GM18907 (cell line): Measurements from ENCODE around the gene PRKN.

Source experiments
- ATAC-seq: cut with Tn5 transposase; IDR thresholded peaks from one replicate; pipeline ENCODE4 v1.9.1; 2021; ENCODE audit warnings: mild to moderate bottlenecking, moderate library complexity; ENCODE audit not compliant: unreplicated experiment

Gene PRKN

DNA sequence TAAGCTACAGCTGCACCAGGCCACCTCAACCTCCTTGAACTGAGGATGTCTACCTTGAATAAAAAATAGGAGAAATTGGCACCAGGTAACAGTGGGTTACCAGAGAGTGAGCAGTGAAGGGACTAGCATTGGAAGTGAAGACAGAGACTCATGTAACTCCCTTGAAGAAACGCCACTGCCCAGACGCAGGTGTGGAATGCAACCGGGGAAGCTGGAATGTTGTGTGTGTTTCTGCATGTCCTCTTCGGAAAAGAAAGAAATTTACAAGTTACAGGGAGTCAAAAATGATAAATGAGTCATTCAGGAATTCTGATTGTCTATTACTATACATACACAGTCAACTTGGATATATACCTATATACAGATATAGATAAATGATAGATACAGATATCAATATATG is 939.0 kb downstream of the PRKN start:
- ATAC-seq, result no peak

DNA sequence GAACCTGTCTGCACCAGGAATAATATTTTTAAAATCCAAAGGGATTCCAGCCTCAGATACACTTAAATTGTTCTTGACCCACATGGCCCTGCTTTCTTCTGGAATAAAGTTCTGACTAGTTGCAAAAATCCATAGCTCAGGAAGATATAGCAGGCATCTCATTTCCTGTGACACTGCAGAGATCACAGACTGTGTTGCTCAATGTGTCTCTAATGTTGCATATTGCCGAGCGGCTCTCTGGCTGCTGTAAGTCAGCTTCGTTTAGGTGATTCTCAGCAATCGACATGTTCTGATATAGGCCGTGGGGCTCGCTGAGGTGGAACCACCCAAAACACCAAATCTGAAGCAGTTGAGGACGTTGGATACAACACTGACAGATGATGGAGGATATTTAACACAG is 955.4 kb downstream of the PRKN start:
- no peak for ATAC-seq

DNA sequence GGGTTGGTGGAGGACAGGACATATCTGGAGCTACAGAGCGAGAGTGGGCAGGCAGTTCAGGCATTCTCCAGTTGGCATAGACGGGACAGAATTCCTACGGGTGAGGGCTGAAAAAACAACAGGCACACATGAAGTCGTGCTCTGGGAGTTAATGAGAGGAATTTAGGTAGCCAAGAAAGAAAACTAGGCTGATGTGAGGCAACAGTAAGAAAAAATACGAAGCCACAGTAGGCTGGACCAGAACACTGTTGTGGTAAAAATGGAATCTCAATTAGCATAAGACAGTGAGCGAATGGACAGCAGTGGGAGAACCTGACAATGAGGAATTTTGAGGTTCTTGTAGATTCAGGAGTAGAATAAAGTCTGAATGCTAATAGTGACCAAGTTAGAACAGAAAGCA is 965.6 kb downstream of the PRKN start:
- ATAC-seq, result no peak

DNA sequence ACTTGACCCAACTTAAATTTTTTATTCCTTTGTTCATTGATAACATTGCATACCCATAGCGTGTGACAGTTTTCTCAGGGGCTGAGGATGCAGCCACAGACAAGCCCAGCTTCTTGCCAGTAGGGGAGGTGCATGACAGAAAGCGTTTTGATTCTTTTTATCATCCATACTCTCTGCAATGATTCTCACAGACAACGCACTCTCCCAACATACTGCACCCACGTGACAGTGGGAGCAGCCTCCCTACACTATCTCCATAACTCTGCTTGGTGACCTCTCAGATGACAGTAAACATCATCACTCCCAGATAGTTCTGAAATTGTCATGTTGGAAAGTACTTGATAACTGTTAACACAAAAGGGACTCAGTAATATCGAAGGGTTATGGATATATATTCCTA is 972.5 kb downstream of the PRKN start:
- no peak for ATAC-seq

DNA sequence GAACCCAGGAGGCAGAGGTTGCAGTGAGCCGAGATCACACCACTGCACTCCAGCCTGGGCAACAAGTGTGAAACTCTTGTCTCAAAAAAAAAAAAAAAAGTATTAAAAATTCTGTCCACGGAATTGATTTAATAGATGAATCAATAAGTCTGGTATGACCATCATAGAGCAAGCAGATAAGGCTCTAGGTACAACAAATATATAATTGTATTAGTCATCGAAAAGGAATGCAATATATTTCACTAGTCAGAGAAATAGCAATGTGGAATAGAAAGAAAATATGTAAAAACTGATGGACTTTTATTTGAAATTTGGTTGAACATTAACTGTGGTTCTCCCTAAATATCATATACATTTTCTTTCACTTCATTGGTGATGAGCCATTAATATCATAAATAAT is 976.9 kb downstream of the PRKN start:
- no peak for ATAC-seq

DNA sequence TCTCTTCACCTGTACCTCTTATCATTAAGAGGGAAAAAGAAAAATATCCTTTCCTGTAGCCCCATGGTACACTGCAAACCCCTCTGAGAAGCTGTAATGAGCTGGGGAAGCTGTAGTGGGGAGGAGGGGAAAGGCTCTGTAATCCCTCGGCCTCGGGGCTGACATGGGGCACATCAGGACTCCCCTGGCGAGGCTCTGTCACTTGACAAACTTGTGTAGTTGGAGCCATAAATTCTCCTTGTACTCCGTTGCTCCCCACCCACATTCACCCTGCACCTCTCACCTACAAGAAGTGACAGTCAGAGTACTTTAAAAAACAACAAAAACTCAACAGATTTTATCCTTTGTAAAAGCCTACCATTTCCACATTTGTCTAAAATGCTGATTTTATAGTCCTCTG is 978.0 kb downstream of the PRKN start:
- no peak for ATAC-seq

DNA sequence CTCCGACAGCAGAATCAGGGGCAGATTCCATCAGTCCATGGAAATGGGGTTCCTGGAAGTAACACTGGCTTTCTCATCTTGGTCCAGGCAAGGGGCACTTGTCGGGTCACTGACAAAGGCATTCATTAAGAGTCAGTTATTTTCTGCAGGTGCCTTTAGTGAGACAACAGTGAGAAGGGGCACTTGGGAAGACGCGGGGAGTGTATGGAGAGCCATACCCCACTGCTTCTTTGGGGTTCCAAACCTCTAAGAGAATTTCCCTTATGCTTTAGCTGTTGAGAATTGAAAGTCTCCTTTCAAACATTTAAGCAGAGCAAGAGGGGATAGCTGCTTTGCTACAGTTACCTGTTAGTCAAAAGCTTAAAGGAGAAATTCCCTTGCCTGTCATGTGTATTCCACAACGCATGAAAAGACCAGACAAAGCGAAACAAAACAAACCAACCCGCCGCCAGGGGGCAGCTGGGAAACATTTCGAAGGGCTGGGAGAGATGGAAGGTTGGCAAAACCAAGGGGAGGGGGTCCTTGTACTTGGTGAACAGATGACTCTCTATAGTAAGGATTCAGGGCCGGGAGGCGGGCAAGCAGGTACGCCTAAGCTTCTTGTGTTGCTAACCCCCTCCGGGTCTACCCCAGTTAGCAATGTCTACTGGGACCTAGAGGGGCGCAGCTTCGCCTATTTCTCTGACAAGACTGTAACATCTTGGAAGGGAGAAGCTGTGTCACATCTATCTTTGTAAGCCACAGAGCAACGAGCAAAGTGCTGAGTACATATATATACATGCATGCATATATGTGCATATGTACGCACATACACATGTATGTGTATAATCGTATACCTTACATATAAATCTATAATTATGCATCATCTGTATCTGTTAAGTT is 978.8 kb downstream of the PRKN start:
- no peak for ATAC-seq

DNA sequence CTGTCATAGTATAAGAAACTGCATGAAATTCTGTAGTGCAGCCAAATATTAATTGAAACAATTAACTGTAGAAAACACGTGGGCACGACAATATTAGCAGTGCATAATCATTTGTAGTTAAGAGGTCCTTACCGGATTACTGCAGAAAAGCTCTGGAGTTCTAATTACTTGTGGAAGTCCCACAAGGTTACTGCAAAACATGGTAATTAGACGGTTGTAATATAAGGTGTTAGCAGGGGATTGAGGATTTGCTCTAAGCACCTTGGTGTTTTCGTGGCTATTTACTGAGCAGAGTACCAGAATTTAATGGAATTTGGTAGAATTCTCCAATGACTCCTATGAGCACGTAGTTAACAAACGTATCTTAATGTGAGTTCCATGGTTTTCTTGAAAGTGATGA is 980.1 kb downstream of the PRKN start:
- no peak for ATAC-seq

DNA sequence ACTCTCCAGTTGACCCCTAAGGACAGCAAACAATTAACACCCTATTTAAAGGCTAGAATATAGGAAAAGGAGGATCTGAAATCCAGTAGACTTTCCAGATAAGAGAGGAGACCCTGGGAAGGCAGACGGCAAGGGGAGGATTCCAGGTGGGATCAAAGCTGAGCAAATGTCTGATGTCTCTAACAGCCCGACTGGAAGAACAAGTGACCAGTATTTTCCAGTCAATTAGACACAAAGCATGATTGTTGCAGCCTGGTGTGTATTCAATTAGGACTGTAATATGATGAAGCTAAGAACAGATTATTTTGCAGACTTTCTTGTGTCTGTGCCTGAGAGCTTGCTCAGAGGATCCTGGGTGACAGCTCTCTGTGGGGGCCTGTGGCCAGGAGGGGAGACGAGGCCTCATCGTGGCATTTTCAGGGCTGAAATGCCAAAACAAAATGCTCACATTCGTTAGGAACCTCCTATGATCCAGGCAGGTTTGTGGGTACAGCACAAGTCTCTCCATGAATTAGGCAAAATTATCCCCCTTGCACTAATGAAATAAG is 981.9 kb downstream of the PRKN start:
- ATAC-seq, result no peak

DNA sequence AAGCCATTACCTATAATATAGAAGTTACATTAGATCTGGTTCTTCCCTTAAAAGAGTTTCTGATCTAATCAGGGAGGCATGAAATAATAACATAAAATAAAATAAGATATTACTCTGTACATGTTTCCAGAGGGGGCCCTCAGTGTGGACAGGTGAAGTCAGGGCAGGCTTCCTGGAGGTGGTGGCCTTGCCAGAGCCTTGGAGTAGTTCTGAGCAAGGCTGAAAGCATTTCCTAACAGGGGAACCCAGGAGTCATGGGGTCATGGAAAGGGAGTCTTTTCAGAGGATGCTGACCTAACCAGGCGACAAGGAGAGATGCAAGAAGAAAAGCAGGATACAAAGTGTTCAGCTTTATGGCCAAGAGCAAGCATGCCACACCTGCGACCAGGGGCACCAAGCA is 982.4 kb downstream of the PRKN start:
- no peak for ATAC-seq

DNA sequence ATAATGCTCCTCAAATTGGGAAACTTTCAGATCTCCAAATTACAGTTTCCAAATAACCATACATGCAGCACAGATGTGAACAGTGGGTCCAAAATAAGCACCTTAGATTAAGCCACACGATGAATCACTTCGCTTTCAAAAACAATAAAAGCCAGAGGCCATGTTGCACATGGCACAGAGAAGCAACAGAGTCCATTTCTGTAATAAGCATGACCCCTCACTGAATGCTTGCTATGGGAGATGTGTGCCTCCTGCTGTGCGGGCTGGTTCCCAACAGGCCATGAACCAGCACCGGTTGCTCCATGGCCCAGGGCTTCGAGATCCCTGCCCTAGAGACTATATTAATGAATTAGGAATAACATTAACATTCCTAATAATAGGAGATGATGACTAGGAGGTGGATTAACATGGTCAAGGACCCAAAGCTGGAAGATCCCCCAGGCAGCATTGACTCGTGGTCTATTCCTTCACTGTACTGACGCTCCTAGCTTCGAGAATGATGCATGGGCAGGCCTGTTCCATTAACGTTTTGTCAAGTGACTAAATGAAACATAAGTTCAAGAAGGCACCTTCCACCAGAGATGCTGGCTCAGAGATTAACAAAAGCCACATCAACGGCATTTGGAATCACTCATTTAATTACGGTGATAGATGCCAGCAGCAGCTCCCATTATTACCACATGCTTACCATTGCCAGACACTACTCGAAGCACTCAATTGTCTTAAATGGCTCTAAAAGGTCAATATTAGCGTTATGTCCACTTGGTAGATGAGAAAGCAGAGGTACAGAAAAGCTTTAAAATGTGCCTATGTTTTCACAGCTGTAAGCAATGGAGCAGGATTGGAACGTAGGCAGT is 983.1 kb downstream of the PRKN start:
- ATAC-seq, result no peak

DNA sequence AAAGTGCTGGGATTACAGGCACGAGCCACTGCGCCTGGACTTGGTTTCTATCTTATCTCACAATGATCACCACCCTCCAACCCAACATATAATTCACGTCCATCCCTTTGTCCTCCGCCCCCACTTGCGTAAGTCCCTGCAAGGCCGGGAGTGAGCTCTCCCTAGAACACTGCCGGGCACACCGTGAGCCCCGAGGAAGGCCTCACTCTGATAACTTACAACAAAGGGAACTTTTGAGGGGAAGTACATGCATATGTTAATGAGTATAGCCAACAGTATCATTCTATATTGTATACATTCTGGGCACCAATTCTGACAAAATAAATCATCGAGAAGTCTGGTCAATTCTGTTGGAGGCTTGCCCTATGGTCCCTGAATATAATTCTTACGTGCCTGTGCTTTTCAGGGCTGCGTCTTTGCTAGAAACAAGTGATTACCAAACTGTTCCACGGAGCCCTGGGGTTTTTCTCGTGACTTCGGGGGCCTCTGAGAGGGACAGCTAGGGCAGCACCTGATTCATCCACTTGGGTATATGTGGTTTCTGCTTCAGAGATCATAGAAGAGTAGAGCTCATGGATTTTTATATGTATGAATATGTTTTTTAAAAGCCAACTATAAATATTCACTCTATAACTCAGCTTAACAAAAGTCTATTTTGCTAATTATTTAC is 983.9 kb downstream of the PRKN start:
- no peak for ATAC-seq

DNA sequence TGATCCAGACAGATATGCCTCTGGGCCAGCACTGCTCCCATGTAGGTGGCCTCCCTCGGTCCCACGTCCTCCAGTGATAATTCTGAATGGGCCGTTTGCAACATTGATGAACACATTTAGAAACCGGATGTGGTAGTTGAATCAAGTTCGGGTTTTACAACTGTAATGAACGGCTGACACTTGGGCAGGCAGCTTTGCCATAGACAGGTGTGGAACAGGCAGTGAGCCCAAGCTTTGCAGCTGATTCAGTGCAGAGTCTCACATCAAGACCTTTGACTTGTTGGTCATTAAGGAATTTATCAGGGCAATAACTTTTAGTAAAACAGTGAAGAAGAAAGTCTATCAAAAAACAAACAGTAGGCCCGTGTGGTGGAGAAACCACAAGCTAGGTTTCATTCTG is 987.1 kb downstream of the PRKN start:
- ATAC-seq, result no peak

DNA sequence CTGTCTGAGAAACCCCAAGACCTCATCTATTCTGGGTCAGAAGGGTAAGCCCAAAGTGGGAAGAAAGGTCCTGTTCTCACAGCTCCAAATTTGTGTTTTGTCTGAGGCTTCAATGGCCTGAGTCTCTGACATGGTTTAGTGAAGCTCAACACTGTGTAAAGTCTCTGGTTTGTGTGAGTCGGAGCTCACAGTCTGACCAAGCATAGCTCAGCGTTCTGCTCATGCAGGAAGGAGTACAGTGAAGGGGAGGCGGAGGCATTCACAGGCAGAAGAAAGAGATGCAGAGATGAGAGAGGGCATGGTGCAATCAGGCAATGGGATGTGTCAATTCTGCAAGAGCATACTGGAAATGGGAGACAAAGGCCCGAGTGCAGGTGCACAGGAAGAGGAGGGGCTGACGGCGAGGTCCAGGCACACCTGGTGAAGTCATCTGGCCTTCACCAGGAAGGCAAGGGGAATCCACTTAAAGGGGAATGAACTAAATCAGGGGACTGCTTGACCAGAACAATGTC is 990.7 kb downstream of the PRKN start:
- no peak for ATAC-seq

DNA sequence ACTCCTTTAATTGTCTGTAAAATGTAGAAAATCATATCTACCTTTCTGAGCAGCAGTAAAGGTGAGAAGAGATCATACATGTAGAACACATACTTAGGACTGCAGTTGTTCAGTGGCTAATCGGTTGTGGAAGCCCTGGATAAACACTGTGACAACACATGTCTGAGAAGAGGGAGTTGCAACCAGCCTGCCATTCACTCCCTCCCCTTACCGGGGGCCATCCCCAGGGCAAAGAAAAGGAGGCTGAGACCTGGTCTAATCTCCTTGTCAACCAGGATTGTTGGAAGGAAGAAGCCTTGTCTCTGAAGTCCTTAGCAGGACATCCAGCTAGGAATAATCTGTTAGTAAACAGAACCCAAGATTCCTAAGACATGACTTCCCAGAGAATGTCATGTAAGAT is 991.2 kb downstream of the PRKN start:
- ATAC-seq, result no peak

DNA sequence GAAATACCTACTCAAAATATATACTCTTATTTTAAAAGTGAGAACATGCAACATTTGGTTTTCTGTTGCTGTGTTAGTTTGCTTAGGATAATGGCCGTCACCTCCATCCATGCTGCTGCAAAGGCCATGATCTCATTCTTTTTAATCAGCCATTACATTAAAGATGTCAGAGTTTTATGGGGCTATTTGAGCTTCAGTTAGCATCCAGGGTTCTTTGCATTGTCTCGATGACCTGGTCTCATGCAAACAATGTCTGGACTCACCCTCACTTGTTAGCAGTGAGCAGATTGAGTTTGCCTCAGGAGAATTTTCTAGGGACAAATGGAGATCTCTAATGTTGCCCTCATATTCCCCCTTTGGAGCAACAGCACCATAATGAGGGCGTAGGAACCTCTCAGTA is 995.0 kb downstream of the PRKN start:
- ATAC-seq, result no peak

DNA sequence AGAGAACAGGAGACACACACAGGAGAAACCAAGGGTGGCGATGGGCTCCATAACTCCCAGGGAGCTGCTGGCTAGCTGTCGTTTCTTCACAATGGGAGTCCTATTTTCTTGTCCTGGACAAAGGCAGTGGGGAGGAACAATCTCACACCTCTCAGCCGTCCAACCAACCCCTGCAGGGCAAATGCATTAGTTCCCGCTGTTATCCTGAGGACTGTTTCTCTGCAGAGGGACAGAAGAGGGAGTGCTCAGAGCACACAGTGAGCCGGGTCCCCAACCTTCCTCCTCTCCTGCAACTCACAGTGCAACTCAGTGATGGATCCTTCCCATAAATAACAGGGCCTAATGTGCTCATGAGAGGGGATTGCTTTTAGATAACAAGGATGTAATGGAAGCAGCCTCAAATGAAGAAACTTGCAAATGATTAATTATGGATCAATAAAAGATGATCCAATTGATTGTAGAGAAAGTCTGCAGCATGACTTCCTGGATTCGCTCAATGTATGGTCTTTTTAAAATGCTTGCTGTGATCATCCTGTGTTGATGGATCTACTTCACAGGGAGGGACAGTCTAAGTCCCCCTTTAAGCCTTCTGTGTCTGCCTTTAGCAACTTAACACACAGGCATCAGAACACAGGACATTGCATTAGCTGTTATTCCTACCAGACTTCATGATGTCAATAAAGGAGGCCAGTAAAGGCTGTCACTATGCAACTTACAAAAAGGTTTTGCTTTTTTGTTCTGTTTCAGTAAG is 1000.3 kb downstream of the PRKN start:
- no peak for ATAC-seq

DNA sequence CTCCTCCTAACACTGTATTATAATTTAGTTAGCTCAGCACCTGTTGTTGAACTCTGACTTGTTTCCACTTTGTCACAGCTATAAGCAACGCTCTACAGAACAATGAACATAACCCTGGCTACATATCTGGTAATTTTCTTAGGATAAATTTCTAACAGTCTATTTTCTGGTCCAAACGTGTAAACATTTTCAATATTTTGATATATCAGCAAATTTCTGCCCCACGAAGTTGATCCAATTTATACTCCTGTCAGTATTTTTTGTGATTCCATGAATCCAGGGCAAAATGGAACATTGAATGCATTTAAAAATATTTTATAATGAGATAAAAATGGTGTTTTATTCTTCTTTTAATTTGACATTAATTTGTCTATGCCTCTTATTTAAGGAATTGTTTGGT is 1005.2 kb downstream of the PRKN start:
- no peak for ATAC-seq

DNA sequence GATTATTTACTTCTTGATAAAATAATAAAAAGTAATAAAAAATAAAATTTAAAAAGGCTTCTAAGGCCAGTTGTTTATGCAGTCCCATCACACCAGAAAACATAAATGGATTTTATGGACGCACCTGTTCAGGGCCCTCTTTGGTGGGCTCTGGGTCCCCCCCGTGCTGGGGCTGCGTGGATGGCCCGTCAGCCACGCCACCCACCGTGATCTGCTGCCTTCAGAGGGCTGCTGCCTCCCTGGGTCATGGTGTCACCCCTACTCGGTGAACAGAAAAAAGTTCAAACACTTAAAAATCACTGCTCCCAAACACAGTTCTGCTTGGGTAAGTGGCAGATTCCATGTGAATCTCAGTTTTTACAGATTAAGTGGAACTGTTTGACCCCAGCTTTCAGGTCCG is 1006.1 kb downstream of the PRKN start:
- no peak for ATAC-seq

DNA sequence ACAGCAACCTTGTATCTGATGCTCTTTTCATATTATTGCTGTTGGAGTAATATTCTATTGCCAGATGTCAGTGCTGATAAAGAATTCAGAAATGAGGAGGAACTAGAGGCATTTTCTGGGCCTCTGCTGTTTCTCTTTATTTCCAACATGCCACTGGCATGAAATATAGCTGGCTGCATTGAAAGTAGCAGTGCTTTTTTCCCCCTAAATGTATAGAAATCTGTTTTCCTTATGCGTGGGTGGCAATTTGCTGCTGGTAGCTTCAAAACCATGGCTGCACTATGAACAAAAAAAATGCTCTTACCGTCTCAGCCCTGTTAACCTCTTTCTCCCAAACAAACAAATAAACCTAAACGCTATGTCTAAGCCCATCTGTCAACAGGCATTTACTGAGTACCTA is 1011.4 kb downstream of the PRKN start:
- no peak for ATAC-seq
